SJCRH30 (cell line): Measurements from ENCODE around the gene OR2A14. TPM values are rescaled to one million over a fixed set of nuclear protein-coding genes. Genes with fewer than 3 reads are reported as not detected.
A peak's percentile ranks its signal among the peaks of the same experiment; 100 is the strongest.
"Not testable (repeated sequence)": the region's sequence is repeated elsewhere in the genome, so short reads cannot be mapped to it uniquely, and the experiment has no call there.

ENCODE experiments used
- DNase-seq, 2 experiments: peaks; one replicate each; pipeline ENCODE4 v3.0.0-alpha.2; 2015 to 2020
- H3K27ac ChIP-seq: fragments of 250-450 bp; sonication (Bioruptor Pico); 2 replicates; pipeline ENCODE4 v1.5.1; 2020; ENCODE audit warnings: mild to moderate bottlenecking, moderate library complexity
- H3K27me3 ChIP-seq: fragments of 250-450 bp; sonication (Bioruptor Pico); 2 replicates; pipeline ENCODE4 v1.5.1; 2020; ENCODE audit warnings: mild to moderate bottlenecking, moderate library complexity
- H3K36me3 ChIP-seq: fragments of 250-450 bp; sonication (Bioruptor Pico); 2 replicates; pipeline ENCODE4 v1.5.1; 2020; ENCODE audit warnings: mild to moderate bottlenecking, moderate library complexity
- H3K4me1 ChIP-seq: fragments of 250-450 bp; sonication (Bioruptor Pico); 2 replicates; pipeline ENCODE4 v1.5.1; 2020; ENCODE audit warnings: mild to moderate bottlenecking, moderate library complexity
- H3K4me3 ChIP-seq: fragments of 250-450 bp; sonication (Bioruptor Pico); 2 replicates; pipeline ENCODE4 v1.5.1; 2020; ENCODE audit warnings: mild to moderate bottlenecking, moderate library complexity
- H3K9me3 ChIP-seq: fragments of 250-450 bp; sonication (Bioruptor Pico); replicated peaks from 2 replicates; pipeline ENCODE4 v1.5.1; 2020; ENCODE audit warnings: mild to moderate bottlenecking, moderate library complexity
- total RNA-seq: library from RNA; depleted of rRNA; stranded (reverse); fragments of >200 nt; shearing (Covaris generic); gene quantifications from 2 replicates; pipeline ENCODE4 v1.2.3, GENCODE V29; 2014

OR2A14 gene
- total RNA-seq, 1 experiment from 2014 or later, result not detected

DNA sequence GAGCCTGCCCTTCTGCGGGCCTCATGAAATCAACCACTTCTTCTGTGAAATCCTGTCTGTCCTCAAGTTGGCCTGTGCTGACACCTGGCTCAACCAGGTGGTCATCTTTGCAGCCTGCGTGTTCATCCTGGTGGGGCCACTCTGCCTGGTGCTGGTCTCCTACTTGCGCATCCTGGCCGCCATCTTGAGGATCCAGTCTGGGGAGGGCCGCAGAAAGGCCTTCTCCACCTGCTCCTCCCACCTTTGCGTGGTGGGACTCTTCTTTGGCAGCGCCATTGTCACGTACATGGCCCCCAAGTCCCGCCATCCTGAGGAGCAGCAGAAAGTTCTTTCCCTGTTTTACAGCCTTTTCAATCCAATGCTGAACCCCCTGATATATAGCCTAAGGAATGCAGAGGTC lies 6.6 kb downstream of the OR2A14 start:
- not testable (repeated sequence) for DNase-seq, H3K36me3 ChIP-seq, H3K27me3 ChIP-seq, H3K27ac ChIP-seq, H3K9me3 ChIP-seq, H3K4me1 ChIP-seq, H3K4me3 ChIP-seq

DNA sequence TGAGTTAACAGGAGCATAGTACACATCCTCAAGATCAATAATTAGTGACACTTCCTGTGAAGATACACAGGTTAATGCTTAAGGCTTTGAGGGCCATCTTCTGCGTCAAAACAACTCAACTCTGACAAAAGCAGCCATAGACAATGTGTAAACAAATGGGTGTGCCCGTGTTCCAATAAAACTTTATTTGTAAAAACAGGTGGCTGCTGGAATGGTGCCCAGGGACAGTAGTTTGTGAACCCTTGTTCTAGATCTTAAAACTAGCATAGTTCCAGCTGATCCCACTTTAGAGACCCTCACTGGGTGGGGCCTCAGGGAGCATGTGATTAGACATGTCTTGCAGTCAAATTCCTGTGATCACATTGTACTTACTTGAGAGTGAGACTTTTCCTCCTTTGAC lies 7.8 kb downstream of the OR2A14 start:
- H3K36me3 ChIP-seq, result no peaks in the 10 kb centered on the region
- H3K9me3 ChIP-seq, result no peaks in the 10 kb centered on the region
- H3K4me3 ChIP-seq, result no peak overlapping the region
- no peaks in the 10 kb centered on the region for H3K4me1 ChIP-seq
- H3K27me3 ChIP-seq, result no peaks in the 10 kb centered on the region; the same call in 1 of the 2 replicates
- no peak overlapping the region for H3K27ac ChIP-seq
- DNase-seq, result no peak

- H3K4me3 ChIP-seq, result no peak overlapping the region
- H3K36me3 ChIP-seq, result no peaks in the 10 kb centered on the region
- H3K27me3 ChIP-seq, result no peaks in the 10 kb centered on the region; the same call in 1 of the 2 replicates
- no peak overlapping the region for H3K27ac ChIP-seq
- no peak for DNase-seq
- no peaks in the 10 kb centered on the region for H3K9me3 ChIP-seq
- no peaks in the 10 kb centered on the region for H3K4me1 ChIP-seq
Observed at GRCh38 chr7:144132262-144132661, 9.3 kb downstream of the OR2A14 start.

DNA sequence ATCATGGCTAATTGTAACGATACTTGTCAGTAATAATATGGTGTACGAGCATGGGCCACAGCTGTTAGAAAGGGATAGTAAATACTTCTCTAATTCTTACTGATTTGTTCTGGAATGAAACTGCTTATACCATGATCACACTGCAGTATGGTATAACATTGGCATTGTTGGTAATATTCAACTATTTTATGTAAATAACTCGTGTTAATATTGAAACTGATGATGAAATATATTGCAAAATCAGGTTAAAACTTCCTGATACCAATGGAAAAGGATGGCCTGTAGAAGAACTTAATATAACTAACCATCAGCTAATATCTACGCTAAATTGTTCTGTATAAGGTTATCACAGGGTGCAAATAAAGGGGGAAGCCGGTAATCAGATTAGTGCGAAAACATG lies 10.3 kb downstream of the OR2A14 start:
- DNase-seq, result no peak
- Histone ChIP-seq H3K4me1 (no peaks in the 10 kb centered on the region), H3K4me3 (no peak overlapping the region), H3K9me3 (no peaks in the 10 kb centered on the region), H3K36me3 (no peaks in the 10 kb centered on the region), H3K27ac (no peak overlapping the region), H3K27me3 (no peaks in the 10 kb centered on the region; the same call in 1 of the 2 replicates)

DNA sequence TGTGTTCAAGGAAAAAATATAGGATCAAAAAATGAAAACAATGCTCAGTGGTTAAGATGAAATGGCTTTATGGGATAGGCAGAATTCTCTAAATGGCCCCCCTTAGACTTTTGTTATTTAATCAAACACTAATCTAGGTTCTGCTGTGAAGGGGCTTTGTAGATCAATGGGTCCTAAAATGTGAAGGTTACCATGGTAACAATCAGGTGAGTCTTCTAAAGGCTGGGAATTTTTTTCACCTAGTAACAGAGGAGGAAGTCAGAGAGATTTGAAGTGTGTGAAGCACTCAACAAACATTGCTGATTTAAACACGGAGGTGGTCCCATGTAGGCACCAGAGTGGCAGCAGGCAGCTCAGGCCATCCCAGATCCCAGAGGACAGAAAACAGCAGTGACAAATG lies 11.1 kb downstream of the OR2A14 start:
- no peaks in the 10 kb centered on the region for H3K9me3 ChIP-seq
- H3K4me3 ChIP-seq, result no peak overlapping the region
- no peaks in the 10 kb centered on the region for H3K4me1 ChIP-seq
- no peaks in the 10 kb centered on the region for H3K36me3 ChIP-seq
- H3K27me3 ChIP-seq, result no peaks in the 10 kb centered on the region; the same call in 1 of the 2 replicates
- H3K27ac ChIP-seq, result no peak overlapping the region
- no peak for DNase-seq

GRCh38 chr7:144137501-144137900 lies 14.5 kb downstream of the OR2A14 start:
- no peak overlapping the region for H3K4me3 ChIP-seq
- H3K9me3 ChIP-seq, result no peaks in the 10 kb centered on the region
- H3K27me3 ChIP-seq, result no peaks in the 10 kb centered on the region; the same call in 1 of the 2 replicates
- no peak for DNase-seq
- H3K4me1 ChIP-seq, result no peaks in the 10 kb centered on the region
- H3K27ac ChIP-seq, result no peak overlapping the region
- no peaks in the 10 kb centered on the region for H3K36me3 ChIP-seq

DNA sequence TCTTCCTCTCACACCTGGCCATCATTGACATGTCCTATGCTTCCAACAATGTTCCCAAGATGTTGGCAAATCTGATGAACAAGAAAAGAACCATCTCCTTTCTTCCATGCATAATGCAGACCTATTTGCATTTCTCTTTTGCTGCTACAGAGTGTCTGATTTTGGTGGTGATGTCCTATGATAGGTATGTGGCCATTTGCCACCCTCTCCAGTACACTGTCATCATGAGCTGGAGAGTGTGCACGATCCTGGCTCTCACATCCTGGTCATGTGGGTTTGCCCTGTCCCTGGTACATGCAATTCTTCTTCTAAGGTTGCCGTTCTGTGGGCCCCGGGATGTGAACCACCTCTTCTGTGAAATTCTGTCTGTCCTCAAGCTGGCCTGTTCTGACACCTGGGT lies 19.2 kb downstream of the OR2A14 start:
- no peaks in the 10 kb centered on the region for H3K9me3 ChIP-seq
- H3K4me3 ChIP-seq, result no peak overlapping the region

DNA sequence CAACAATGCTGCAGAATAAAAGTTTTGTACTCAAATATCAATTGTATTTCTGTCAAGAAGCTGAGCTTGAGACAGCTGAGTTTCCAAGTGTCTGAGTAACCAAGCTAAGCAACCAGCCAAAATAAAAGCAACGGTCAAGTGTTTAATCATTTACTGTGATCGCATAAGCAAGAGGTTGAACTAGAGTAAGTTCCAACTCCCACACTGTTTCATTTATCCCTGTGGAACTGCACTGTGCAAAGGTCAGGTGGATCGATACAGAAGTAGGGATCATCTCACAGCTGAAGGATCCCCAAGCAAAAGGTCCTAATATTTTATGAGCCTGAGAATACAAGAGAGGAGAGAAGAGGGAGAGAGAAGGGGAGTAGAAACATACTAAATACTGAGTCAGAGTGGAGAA lies 21.4 kb downstream of the OR2A14 start:
- H3K27ac ChIP-seq, result no peak overlapping the region
- H3K4me1 ChIP-seq, result no peaks in the 10 kb centered on the region
- H3K9me3 ChIP-seq, result no peaks in the 10 kb centered on the region
- DNase-seq, result no peak
- H3K4me3 ChIP-seq, result no peak overlapping the region
- no peaks in the 10 kb centered on the region for H3K27me3 ChIP-seq
- no peaks in the 10 kb centered on the region for H3K36me3 ChIP-seq

More for the DNA sequence above, 19.2 kb downstream of the OR2A14 start:
- no peak for DNase-seq
- Histone ChIP-seq H3K36me3 (no peaks in the 10 kb centered on the region), H3K4me1 (no peaks in the 10 kb centered on the region), H3K27me3 (no peaks in the 10 kb centered on the region), H3K27ac (no peak overlapping the region)

DNA sequence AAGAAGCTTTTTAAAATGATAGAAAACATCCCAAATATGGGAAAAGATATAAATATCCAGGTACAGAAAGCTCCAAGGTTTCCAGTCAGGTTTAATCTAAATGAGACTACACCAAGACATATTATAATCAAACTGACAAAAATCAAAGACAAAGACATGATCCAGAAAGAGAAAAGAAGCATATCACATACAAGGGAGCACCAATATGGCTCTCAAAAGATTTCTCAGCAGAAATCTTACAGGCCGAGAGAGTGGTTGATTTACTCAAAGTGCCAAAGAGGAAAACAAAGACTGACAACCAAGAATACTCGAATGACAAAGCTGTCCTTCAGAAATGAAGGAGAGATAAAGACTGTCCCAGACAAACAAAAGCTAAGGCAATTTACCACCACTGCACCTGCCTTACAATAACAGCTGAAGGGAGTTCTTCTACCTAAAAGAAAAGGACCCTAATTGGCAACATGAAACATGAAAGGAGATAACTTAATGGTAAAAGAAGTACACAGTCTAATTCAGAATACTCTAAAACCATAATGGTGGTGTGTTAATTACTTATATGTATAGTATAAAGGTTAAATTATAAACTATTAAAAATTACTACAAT lies 25.4 kb downstream of the OR2A14 start:
- Histone ChIP-seq H3K36me3 (no peaks in the 10 kb centered on the region), H3K27ac (no peak overlapping the region), H3K9me3 (no peaks in the 10 kb centered on the region), H3K4me1 (no peaks in the 10 kb centered on the region), H3K27me3 (no peaks in the 10 kb centered on the region), H3K4me3 (no peak overlapping the region)
- no peak for DNase-seq

DNA sequence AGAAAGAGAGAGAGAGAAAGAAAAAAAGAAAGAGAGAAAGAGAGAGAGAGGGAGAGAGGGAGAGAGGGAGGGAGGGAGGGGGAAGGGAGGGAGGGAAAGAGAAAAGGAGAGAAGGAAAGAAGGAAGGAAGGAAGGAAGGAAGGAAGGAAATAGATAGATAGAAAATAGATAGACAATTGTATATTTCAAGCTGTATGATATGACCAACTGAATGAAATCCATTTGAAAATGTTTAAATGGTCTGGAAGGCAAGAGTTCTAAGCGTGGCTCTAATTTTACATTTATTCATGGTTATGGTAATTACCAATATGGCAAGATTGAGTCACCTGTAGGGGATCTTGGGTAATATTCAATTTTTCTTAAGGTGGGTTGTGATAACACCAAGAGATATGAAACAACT lies 35.9 kb downstream of the OR2A14 start:
- Histone ChIP-seq H3K9me3 (no peaks in the 10 kb centered on the region), H3K27me3 (no peaks in the 10 kb centered on the region), H3K27ac (no peak overlapping the region), H3K4me3 (no peak overlapping the region), H3K36me3 (no peaks in the 10 kb centered on the region), H3K4me1 (no peaks in the 10 kb centered on the region)
- DNase-seq, result no peak

DNA sequence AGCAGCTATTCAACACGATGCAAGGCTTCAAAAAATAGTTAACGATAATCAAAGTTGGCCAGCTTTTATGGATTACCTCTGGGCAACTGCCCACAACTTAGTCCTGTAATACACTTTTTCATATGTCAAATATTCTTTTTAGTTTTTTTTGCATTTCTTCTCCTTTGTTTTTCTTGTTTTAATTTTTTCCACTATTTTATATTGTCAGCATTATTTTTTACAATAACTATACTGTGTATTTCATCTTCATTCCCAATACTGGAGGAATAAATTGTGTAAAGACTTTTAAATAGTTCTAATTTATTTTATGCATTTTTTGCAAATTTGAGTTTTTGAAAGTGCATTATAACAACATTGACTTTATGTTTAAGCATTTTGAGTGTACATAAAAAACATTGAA lies 41.8 kb downstream of the OR2A14 start:
- DNase-seq, result no peak
- Histone ChIP-seq H3K4me3 (no peak overlapping the region), H3K36me3 (no peaks in the 10 kb centered on the region), H3K27ac (no peak overlapping the region), H3K27me3 (no peaks in the 10 kb centered on the region; the same call in 1 of the 2 replicates), H3K9me3 (no peaks in the 10 kb centered on the region; the same call in 1 of the 2 replicates), H3K4me1 (no peaks in the 10 kb centered on the region)

DNA sequence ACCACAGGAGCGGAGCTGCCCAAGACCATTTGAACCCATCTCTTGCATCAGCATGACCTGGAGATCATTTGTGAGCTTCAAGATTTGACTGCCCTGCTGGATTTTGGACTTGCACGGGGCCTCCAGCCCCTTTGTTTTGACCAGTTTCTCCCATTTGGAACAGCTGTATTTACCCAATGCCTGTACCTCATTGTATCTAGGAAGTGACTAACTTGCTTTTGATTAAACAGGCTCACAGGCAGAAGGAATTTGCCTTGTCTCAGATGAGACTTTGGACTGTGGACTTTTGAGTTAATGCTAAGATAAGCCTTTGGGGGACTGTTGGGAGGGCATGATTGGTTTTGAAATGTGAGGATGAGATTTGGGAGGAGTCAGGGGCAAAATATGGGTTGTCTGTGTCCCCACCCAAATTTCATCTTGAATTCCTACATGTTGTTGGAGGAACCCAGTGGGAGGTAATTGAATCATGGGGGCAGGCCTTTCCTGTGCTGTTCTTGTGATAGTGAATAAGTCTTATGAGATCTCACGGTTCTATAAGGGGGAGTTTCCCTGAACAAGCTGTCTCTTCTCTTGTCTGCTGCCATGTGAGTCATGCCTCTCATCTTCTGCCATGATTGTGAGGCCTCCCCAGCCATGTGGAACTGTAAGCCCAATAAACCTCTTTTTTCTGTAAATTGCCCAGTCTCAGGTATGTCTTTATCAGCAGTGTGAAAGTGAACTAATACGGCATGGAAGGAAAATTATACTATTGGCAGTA lies 48.8 kb downstream of the OR2A14 start:
- not testable (repeated sequence) for H3K36me3 ChIP-seq, H3K4me1 ChIP-seq

DNA sequence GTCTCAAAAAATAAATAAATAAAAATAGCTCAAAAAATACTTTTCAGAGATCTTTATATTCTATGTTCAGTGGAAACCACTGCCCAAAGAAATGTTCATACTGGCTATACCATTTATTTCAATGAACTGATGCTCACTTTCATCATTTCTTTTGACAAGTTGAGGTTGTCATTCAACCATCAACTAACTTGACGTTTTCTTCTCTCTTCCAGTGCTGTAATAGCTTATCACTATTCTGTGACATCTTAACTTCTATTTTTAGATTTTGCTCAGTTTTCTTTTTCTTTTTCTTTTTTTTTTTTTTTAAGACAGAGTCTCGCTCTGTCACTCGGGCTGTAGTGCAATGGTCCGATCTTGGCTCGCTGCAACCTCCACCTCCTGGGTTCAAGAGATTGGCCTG lies 51.6 kb downstream of the OR2A14 start:
- no peak for DNase-seq
- no peaks in the 10 kb centered on the region for H3K4me1 ChIP-seq

More for the DNA sequence above, 48.8 kb downstream of the OR2A14 start:
- H3K9me3 ChIP-seq, DNase-seq, H3K27ac ChIP-seq, H3K27me3 ChIP-seq, H3K4me3 ChIP-seq: not testable (repeated sequence)

DNA sequence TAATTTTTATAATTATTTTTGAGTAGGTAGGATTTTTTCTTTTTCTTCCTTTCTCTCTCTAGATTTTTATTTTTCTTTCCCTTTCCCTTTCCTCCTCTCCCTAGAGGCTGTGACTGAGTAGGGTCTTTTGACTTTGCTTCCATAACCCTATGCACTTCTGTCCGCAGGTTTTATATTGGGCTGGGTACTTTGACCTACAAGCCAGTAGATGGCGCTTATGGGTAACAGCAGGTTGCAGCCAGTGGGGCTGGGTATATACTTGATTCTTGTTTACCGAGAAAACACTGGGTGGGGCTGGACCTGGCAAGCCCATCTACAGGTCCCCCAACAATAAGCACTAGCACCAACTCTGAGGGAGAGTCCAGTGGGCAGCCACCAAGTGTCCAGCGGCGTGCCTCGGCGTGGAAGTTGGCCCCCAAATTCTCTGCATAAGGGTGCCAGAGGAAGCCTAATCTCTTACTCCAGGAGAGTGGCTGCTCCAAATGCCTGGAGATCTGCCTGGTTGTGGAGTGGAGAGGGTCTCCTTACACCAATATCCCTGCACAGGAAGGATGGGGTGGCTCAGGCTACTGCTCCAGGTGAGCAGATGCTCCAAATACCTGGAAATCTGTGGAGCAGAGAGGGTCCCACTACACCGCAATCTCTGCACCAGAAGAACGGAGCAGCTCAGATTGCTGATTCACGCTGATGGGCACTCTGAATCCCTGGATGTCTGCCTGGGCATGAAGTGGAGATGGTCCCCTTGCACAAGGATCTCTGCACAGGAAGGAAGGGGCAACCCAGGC lies 55.6 kb downstream of the OR2A14 start:
- H3K36me3 ChIP-seq, H3K4me1 ChIP-seq, H3K27ac ChIP-seq, H3K9me3 ChIP-seq, H3K4me3 ChIP-seq, H3K27me3 ChIP-seq: not testable (repeated sequence)
- peak; percentile 5 to 31 for DNase-seq

More for the DNA sequence above, 51.6 kb downstream of the OR2A14 start:
- Histone ChIP-seq H3K27me3 (peaks cover 10% of the 10 kb centered on the region), H3K27ac (no peak overlapping the region), H3K9me3 (no peaks in the 10 kb centered on the region), H3K4me3 (no peak overlapping the region), H3K36me3 (no peaks in the 10 kb centered on the region)

DNA sequence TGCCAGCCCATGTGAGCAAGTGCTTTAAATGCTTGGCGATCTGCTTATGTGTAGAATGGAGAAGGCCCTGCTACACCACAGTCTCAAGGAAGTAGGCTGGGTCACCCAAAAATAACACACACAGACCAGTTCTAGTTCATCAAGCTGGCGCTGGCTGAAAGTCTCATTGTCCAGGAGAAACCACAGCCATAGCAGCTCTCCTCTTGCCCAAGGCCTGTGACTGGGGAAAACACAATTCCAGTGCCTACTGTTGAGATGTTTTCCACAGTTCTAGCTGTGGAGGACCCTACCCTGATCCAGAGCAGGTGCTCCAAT lies 56.1 kb downstream of the OR2A14 start:
- not testable (repeated sequence) for H3K27ac ChIP-seq, H3K27me3 ChIP-seq, H3K4me3 ChIP-seq, H3K4me1 ChIP-seq, H3K36me3 ChIP-seq, DNase-seq, H3K9me3 ChIP-seq
